Tibial nerve (tissue), 4 donors: ENCODE results near the gene MRC1. TPM values are rescaled to one million over a fixed set of nuclear protein-coding genes. Genes with fewer than 3 reads are reported as not detected.

Source experiments
- DNase-seq, 2 donors: peaks; one replicate each; pipeline ENCODE4 v3.0.0-alpha.2; 2019; ENCODE audit warnings: low spot score in 2 of 2
- H3K27ac ChIP-seq, 4 donors: fragments of 200-600 bp; sonication (generic) in 3 of 4; one replicate each; pipeline ENCODE4 v1.5.1; 2017 to 2019; ENCODE audit warnings: mild to moderate bottlenecking in 1 of 4
- H3K27me3 ChIP-seq, 2 donors: fragments of 200-600 bp; sonication (generic) in 1 of 2; one replicate each; pipeline versions ENCODE4 v1.5.1 to v1.6.0; 2017 to 2019
- H3K36me3 ChIP-seq, 3 donors: fragments of 200-600 bp; sonication (generic); one replicate each; pipeline ENCODE4 v1.5.1; 2018 to 2019
- H3K4me1 ChIP-seq, 4 donors: fragments of 200-600 bp; sonication (generic) in 3 of 4; one replicate each; pipeline ENCODE4 v1.5.1; 2017 to 2019
- H3K4me3 ChIP-seq, 4 donors: fragments of 200-600 bp; sonication (generic) in 3 of 4; one replicate each; pipeline ENCODE4 v1.5.1; 2017 to 2019; ENCODE audit warnings: mild to moderate bottlenecking in 1 of 4, moderate library complexity in 1 of 4
- H3K9me3 ChIP-seq, 4 donors: fragments of 200-600 bp; sonication (generic) in 3 of 4; one replicate each; pipeline ENCODE4 v1.5.1; 2017 to 2019
- CTCF ChIP-seq, 5 experiments: fragments of 200-600 bp in 3 of 5; fragments of 450-650 bp in 2 of 5; sonication (generic) in 3 of 5; IDR thresholded peaks; one replicate each; pipeline ENCODE4 v1.5.1; 2016 to 2019; ENCODE audit warnings: antibody characterized with exemption in 5 of 5, mild to moderate bottlenecking in 3 of 5, moderate library complexity in 2 of 5
- EP300 ChIP-seq, 2 donors: sonication (generic); formaldehyde crosslinking; IDR thresholded peaks; one replicate each; pipeline ENCODE4 v1.6.1; 2017; ENCODE audit warnings: antibody characterized with exemption in 2 of 2, mild to moderate bottlenecking in 1 of 2
- POLR2A ChIP-seq, 2 donors: fragments of 450-650 bp; IDR thresholded peaks; one replicate each; pipeline ENCODE4 v1.6.1; 2017; ENCODE audit warnings: antibody characterized with exemption in 2 of 2, mild to moderate bottlenecking in 2 of 2, moderate library complexity in 2 of 2
- WGBS, 2 donors: methylation state at CpG; one replicate each; pipeline ENCODE4 v1.1.5; 2018; 5-methylcytosine and 5-hydroxymethylcytosine counted together
- total RNA-seq, 4 donors: library from RNA; depleted of rRNA; stranded (reverse); fragments of >200 nt; gene quantifications; one replicate each; pipeline ENCODE4 v1.1.0, GENCODE V29; 2016

Gene MRC1
- total RNA-seq, 4 donors from 2014 or later = 34.3 to 52.2 (median 44.8) TPM

GRCh38 chr10:17883621-17884020 is 74.5 kb downstream of the MRC1 start:
- Histone ChIP-seq H3K9me3 (no peaks in the 10 kb centered on the region), H3K36me3 (no peaks in the 10 kb centered on the region), H3K27me3 (no peaks in the 10 kb centered on the region), H3K4me1 (peaks cover 0 to 15% (median 10%) of the 10 kb centered on the region in 4 donors), H3K27ac (peak overlapping the region in 3 of 4 donors; percentile 19 to 57 (median 34)), H3K4me3 (no peak overlapping the region)
- TF ChIP-seq POLR2A (IDR thresholded peaks at IDR 0.05) (no peak), EP300 (IDR thresholded peaks at IDR 0.05) (no peak), CTCF (IDR thresholded peaks at IDR 0.05) (no peak)
- no peak for DNase-seq
- 36 to 79% methylated on average over 1 of the region's 1 CpG for WGBS, 2 donors

GRCh38 chr10:17888189-17888588 is 79.0 kb downstream of the MRC1 start:
- Histone ChIP-seq H3K27ac (no peak overlapping the region), H3K4me3 (no peak overlapping the region), H3K4me1 (peaks cover 0 to 10% (median 4%) of the 10 kb centered on the region in 4 donors), H3K36me3 (no peaks in the 10 kb centered on the region), H3K9me3 (no peaks in the 10 kb centered on the region), H3K27me3 (no peaks in the 10 kb centered on the region)
- TF ChIP-seq EP300 (IDR thresholded peaks at IDR 0.05) = no peak
- no peak for TF ChIP-seq POLR2A (IDR thresholded peaks at IDR 0.05)
- no peak for TF ChIP-seq CTCF (IDR thresholded peaks at IDR 0.05)
- DNase-seq = no peak

- no peak for TF ChIP-seq POLR2A (IDR thresholded peaks at IDR 0.05)
- TF ChIP-seq EP300 (IDR thresholded peaks at IDR 0.05) = no peak
- TF ChIP-seq CTCF (IDR thresholded peaks at IDR 0.05) = no peak
- Histone ChIP-seq H3K4me3 (no peak overlapping the region), H3K9me3 (no peaks in the 10 kb centered on the region), H3K27me3 (peaks cover 0 to 6% of the 10 kb centered on the region in 2 donors), H3K4me1 (no peaks in the 10 kb centered on the region), H3K36me3 (no peaks in the 10 kb centered on the region), H3K27ac (no peak overlapping the region)
- WGBS, 2 donors = 86 to 90% methylated on average over 9 of the region's 9 CpGs
- DNase-seq = no peak
These were observed 82.3 kb downstream of the MRC1 start for GRCh38 chr10:17891435-17891834.

- no peak overlapping the region for H3K27ac ChIP-seq
- 81 to 91% methylated on average over 2 of the region's 2 CpGs for WGBS, 2 donors
- peaks cover 0 to 7% (median 0%) of the 10 kb centered on the region in 4 donors for H3K4me1 ChIP-seq
- H3K4me3 ChIP-seq = no peak overlapping the region
- no peaks in the 10 kb centered on the region for H3K36me3 ChIP-seq
- no peaks in the 10 kb centered on the region for H3K9me3 ChIP-seq
- DNase-seq = no peak
- TF ChIP-seq EP300 (IDR thresholded peaks at IDR 0.05) (no peak), CTCF (IDR thresholded peaks at IDR 0.05) (no peak), POLR2A (IDR thresholded peaks at IDR 0.05) (no peak)
- no peaks in the 10 kb centered on the region for H3K27me3 ChIP-seq
These were observed 95.4 kb downstream of the MRC1 start for GRCh38 chr10:17904564-17904963.

- 55 to 58% methylated on average over 3 of the region's 3 CpGs for WGBS, 2 donors
- Histone ChIP-seq H3K9me3 (no peaks in the 10 kb centered on the region), H3K4me3 (no peak overlapping the region), H3K36me3 (no peaks in the 10 kb centered on the region), H3K27ac (peak overlapping the region in 1 of 4 donors; percentile 54), H3K27me3 (no peaks in the 10 kb centered on the region), H3K4me1 (peaks cover 0 to 7% (median 0%) of the 10 kb centered on the region in 4 donors)
- no peak for DNase-seq
- no peak for TF ChIP-seq CTCF (IDR thresholded peaks at IDR 0.05)
- no peak for TF ChIP-seq POLR2A (IDR thresholded peaks at IDR 0.05)
- no peak for TF ChIP-seq EP300 (IDR thresholded peaks at IDR 0.05)
These were observed 96.3 kb downstream of the MRC1 start for GRCh38 chr10:17905491-17905890.
